NCI-H2227 (cell line): Measurements from ENCODE around the gene RFC5.
A peak's percentile ranks its signal among the peaks of the same experiment; 100 is the strongest.

Source experiments
- DNase-seq: peaks from one replicate; lab custom pipeline; 2025; ENCODE audit not compliant: unreplicated experiment; lab: John Stamatoyannopoulos, UW

RFC5 gene

GRCh38 chr12:118050972-118051910, 34.7 kb downstream of the RFC5 start:
- no peak for DNase-seq

GRCh38 chr12:118052324-118053070, 36.0 kb downstream of the RFC5 start:
- no peak for DNase-seq

- DNase-seq = no peak
Observed at GRCh38 chr12:118053071-118053985, 36.8 kb downstream of the RFC5 start.

- DNase-seq = peak; percentile 23
Observed at GRCh38 chr12:118055144-118055557, 38.6 kb downstream of the RFC5 start.

GRCh38 chr12:118055865-118056773, 39.6 kb downstream of the RFC5 start:
- DNase-seq = no peak

GRCh38 chr12:118058227-118058626, 41.7 kb downstream of the RFC5 start:
- DNase-seq = no peak

GRCh38 chr12:118058881-118059280, 42.4 kb downstream of the RFC5 start:
- no peak for DNase-seq

- no peak for DNase-seq
Observed at GRCh38 chr12:118059341-118060191, 43.1 kb downstream of the RFC5 start.

GRCh38 chr12:118060301-118061010, 44.0 kb downstream of the RFC5 start:
- DNase-seq = peak; percentile 40

- DNase-seq = peak; percentile 83
Observed at GRCh38 chr12:118061011-118061872, 44.7 kb downstream of the RFC5 start, which contains the start of gene WSB2. TSS of gene WSB2 (minus strand) at chr12:118061179. CDS start at chr12:118061048, 131 bp downstream.

- peak; percentile 63 for DNase-seq
Observed at GRCh38 chr12:118061873-118062843, 45.7 kb downstream of the RFC5 start.

- no peak for DNase-seq
Observed at GRCh38 chr12:118063576-118064391, 47.3 kb downstream of the RFC5 start.

GRCh38 chr12:118064608-118065007, 48.1 kb downstream of the RFC5 start:
- DNase-seq = peak; percentile 32

GRCh38 chr12:118065380-118065779, 48.9 kb downstream of the RFC5 start:
- no peak for DNase-seq

GRCh38 chr12:118068445-118068844, 51.9 kb downstream of the RFC5 start:
- DNase-seq = no peak
